ENCODE results near the gene SMCR8. TPM values are rescaled to one million over a fixed set of nuclear protein-coding genes. Genes with fewer than 3 reads are reported as not detected.
A peak's percentile ranks its signal among the peaks of the same experiment; 100 is the strongest.

SMCR8 gene
- total and polyA plus RNA-seq, 2 of the 13 experiments (the other 11 are each of a cell fraction or from before 2014, with no cell fraction given), result 7.6 to 11.8 TPM

GRCh38 chr17:18363101-18364049, 48.3 kb downstream of the SMCR8 start, which contains the start of gene SHMT1 (continued):
- no peak for TF ChIP-seq ZBTB26 (CRISPR knock-in tag; IDR thresholded peaks at IDR 0.05; ENCODE audit: borderline replicate concordance)
- TF ChIP-seq ZNF776 (CRISPR knock-in tag; IDR thresholded peaks at IDR 0.05), result peak; percentile 80
- peak; percentile 86 for TF ChIP-seq ZFP82 (CRISPR knock-in tag; IDR thresholded peaks at IDR 0.05; ENCODE audit: borderline replicate concordance)
- no peak for TF ChIP-seq KDM4B (CRISPR knock-in tag; IDR thresholded peaks at IDR 0.05)
- TF ChIP-seq USF2 (IDR thresholded peaks at IDR 0.05; ENCODE audit: low read depth, low read length), result peak; percentile 81
- TF ChIP-seq USF2 (CRISPR knock-in tag; IDR thresholded peaks at IDR 0.05; ENCODE audit: borderline replicate concordance), result peak; percentile 92
- TF ChIP-seq NFKB2 (CRISPR knock-in tag; IDR thresholded peaks at IDR 0.05; ENCODE audit: borderline replicate concordance), result peak; percentile 84; the same call in 1 of the 2 replicates
- 0 out of 2 replicates have a peak, but pooled peaks have one; percentile 76 for TF ChIP-seq ZNF253 (CRISPR knock-in tag; IDR thresholded peaks at IDR 0.05; ENCODE audit: borderline replicate concordance)
- no peak for TF ChIP-seq CENPX (CRISPR knock-in tag; IDR thresholded peaks at IDR 0.05)
- TF ChIP-seq ERF (CRISPR knock-in tag; IDR thresholded peaks at IDR 0.05), result peak; percentile 54; the same call in 1 of the 2 replicates
- TF ChIP-seq ZNF207 (IDR thresholded peaks at IDR 0.05; ENCODE audit: borderline replicate concordance), result no peak
- peak; percentile 54 for TF ChIP-seq PHF20 (CRISPR knock-in tag; IDR thresholded peaks at IDR 0.05)
- TF ChIP-seq, protein P1, sequence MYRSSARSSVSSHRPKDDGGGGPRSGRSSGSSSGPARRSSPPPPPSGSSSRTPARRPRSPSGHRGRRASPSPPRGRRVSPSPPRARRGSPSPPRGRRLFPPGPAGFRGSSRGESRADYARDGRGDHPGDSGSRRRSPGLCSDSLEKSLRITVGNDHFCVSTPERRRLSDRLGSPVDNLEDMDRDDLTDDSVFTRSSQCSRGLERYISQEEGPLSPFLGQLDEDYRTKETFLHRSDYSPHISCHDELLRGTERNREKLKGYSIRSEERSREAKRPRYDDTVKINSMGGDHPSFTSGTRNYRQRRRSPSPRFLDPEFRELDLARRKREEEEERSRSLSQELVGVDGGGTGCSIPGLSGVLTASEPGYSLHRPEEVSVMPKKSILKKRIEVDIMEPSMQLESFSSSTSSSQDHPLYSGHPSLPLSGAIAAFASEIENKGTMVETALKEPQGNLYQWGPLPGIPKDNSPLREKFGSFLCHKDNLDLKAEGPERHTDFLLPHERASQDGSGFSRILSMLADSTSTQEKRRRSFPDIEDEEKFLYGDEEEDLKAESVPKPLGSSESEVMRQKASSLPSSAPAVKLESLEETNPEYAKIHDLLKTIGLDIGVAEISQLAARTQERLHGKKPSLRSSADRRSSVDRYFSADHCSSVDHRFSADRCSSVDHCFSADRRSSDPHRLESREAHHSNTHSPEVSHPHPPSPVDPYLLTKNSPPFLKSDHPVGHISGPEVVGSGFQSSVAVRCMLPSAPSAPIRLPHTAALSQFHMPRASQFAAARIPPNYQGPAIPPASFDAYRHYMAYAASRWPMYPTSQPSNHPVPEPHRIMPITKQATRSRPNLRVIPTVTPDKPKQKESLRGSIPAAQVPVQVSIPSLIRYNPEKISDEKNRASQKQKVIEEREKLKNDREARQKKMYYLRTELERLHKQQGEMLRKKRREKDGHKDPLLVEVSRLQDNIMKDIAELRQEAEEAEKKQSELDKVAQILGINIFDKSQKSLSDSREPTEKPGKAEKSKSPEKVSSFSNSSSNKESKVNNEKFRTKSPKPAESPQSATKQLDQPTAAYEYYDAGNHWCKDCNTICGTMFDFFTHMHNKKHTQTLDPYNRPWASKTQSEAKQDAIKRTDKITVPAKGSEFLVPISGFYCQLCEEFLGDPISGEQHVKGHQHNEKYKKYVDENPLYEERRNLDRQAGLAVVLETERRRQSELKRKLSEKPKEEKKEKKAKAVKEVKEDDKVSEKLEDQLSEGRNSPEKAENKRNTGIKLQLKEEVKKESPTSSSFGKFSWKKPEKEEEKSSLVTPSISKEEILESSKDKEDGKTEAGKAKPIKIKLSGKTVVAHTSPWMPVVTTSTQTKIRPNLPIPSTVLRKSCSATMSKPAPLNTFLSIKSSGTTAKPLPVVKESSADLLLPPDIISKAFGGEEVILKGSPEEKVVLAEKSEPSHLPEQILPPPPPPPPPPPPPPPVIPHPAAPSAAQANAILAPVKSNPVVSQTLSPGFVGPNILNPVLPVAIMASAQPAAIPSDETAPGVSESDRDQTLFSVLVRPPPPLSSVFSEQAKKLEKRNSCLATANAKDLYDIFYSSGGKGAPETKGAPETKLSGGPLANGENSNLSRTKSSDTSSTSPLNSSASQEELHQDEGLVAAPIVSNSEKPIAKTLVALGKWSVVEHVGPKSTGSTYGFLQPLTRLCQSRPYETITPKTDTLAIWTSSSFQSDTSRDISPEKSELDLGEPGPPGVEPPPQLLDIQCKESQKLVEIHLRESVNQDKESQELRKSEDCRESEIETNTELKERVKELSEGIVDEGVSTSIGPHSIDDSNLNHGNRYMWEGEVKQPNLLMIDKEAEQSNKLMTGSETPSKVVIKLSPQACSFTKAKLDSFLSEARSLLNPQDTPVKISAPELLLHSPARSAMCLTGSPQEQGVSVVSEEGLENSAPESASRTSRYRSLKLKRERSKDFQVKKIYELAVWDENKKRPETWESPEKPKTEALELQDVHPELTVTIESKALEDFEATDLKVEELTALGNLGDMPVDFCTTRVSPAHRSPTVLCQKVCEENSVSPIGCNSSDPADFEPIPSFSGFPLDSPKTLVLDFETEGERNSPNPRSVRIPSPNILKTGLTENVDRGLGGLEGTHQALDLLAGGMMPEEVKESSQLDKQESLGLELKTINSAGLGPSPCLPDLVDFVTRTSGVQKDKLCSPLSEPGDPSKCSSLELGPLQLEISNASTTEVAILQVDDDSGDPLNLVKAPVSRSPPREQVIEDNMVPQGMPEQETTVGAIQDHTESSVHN (CRISPR knock-in tag; IDR thresholded peaks at IDR 0.05), result no peak
- no peak for TF ChIP-seq ZNF879 (CRISPR knock-in tag; IDR thresholded peaks at IDR 0.05)
- TF ChIP-seq ZSCAN20 (CRISPR knock-in tag; IDR thresholded peaks at IDR 0.05; ENCODE audit: borderline replicate concordance), result peak; percentile 53; the same call in 1 of the 2 replicates
- TF ChIP-seq HES4 (CRISPR knock-in tag; IDR thresholded peaks at IDR 0.05; ENCODE audit: borderline replicate concordance), result peak; percentile 82; the same call in 1 of the 2 replicates
- TF ChIP-seq ZNF652 (CRISPR knock-in tag; IDR thresholded peaks at IDR 0.05; ENCODE audit: borderline replicate concordance, low read depth), result no peak
